Skeletal muscle tissue (tissue), 4 donors: ENCODE results near the gene CYP1B1. TPM values are rescaled to one million over a fixed set of nuclear protein-coding genes. Genes with fewer than 3 reads are reported as not detected.

ENCODE experiments used
- H3K27ac ChIP-seq: one replicate; pipeline ENCODE4 v1.7.0; 2013; ENCODE audit warnings: mild to moderate bottlenecking, low read depth, low read length, inconsistent platforms
- H3K27me3 ChIP-seq, 3 donors: one replicate each; pipeline ENCODE4 v1.7.0; 2013; ENCODE audit warnings: low read length in 3 of 3; ENCODE audit not compliant: control insufficient read depth in 3 of 3, insufficient read depth in 3 of 3
- H3K36me3 ChIP-seq, 3 donors: one replicate each; pipeline ENCODE4 v1.7.0; 2013; ENCODE audit warnings: low read length in 3 of 3; ENCODE audit not compliant: control insufficient read depth in 3 of 3, insufficient read depth in 3 of 3
- H3K4me1 ChIP-seq, 3 donors: one replicate each; pipeline ENCODE4 v1.7.0; 2013; ENCODE audit warnings: low read length in 3 of 3, mild to moderate bottlenecking in 3 of 3; ENCODE audit not compliant: control insufficient read depth in 3 of 3, insufficient read depth in 3 of 3
- H3K4me3 ChIP-seq, 3 donors: one replicate each; pipeline ENCODE4 v1.7.0; 2013; ENCODE audit warnings: low read length in 3 of 3
- H3K9ac ChIP-seq, 3 donors: one replicate each; pipeline ENCODE4 v1.7.0; 2013; ENCODE audit warnings: low read length in 3 of 3, mild to moderate bottlenecking in 3 of 3, moderate library complexity in 2 of 3, low read depth in 1 of 3
- H3K9me3 ChIP-seq, 3 donors: one replicate each; pipeline ENCODE4 v1.7.0; 2013; ENCODE audit warnings: low read length in 3 of 3; ENCODE audit not compliant: control insufficient read depth in 3 of 3
- total RNA-seq: library from RNA; depleted of rRNA; stranded (reverse); fragments of >200 nt; gene quantifications from one replicate; pipeline ENCODE4 v1.2.3, GENCODE V29; 2014
- donor health status: Osteomylitis.

The CYP1B1 gene
- total RNA-seq: 4.7 TPM

DNA sequence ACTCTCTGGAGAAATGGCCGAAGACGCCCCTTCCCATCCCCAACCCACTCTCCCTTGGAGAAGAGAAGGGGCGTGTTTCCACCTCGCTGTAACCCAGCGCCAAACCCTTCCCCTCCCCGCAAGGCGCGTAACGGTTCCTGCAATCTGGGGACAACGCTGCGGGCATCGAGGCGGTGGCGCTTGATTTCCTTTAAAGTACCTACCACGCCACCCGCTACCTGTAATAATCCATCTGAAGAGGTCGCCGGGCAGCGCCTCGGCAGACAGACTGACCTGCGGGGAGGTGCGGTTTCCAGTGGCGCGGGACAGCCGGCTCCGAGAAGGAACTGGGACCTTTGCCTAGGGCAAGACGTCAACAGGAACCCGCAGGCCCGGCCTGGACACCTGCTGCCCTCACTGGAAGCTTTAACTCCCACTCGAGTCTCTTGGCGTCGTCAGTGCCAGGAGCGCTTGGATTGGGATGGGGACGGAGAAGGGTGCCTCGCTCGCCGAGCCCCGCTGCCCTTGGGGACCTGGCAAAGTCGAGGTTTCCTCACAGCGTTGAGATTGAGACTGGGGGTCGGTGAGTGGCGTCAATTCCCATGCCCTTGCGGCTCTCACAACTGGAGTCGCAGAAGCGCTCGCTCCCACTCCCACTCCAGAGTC, at the start of gene CYP1B1:
Gene CYP1B1, minus strand, starts transcription at position 645 of the 645 bp plus-strand sequence. CDS start 763 bp downstream, outside the sequence.
- Histone ChIP-seq H3K9ac (peak within 1 kb of the TSS; percentile 20 to 73 (median 60)), H3K36me3 (no peaks in the 10 kb centered on the region), H3K27ac (peak within 1 kb of the TSS; percentile 70), H3K4me3 (peak within 1 kb of the TSS; percentile 67 to 72 (median 70)), H3K9me3 (peaks cover 0 to 2% (median 0%) of the 10 kb centered on the region in 3 donors), H3K27me3 (peaks cover 33 to 52% (median 46%) of the 10 kb centered on the region in 3 donors), H3K4me1 (peaks cover 21 to 32% (median 32%) of the 10 kb centered on the region in 3 donors)

DNA sequence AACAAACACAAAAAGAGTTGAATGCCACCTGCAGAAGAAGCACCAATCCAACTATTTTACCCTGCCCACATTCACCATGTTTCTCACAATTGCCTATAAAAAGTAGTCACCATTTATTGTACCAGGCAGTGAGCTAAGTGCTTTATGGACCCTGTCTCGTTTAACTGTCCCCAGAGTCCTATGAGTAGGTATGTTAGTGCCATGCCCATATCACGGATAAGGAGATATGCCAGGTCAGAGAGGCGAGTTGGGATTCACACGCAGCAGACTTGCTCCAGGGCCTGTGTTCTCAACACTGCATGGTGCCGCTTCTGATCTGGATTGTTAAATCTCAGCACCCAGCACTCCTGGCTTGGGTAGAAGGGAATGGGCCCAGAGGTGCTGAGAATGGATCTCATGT, 49.1 kb upstream of the CYP1B1 start:
- Histone ChIP-seq H3K27ac (no peak overlapping the region), H3K9me3 (peaks cover 0 to 4% (median 0%) of the 10 kb centered on the region in 3 donors), H3K36me3 (no peaks in the 10 kb centered on the region), H3K9ac (no peak overlapping the region), H3K27me3 (no peaks in the 10 kb centered on the region), H3K4me3 (no peak overlapping the region), H3K4me1 (peaks cover 0 to 7% (median 3%) of the 10 kb centered on the region in 3 donors)

DNA sequence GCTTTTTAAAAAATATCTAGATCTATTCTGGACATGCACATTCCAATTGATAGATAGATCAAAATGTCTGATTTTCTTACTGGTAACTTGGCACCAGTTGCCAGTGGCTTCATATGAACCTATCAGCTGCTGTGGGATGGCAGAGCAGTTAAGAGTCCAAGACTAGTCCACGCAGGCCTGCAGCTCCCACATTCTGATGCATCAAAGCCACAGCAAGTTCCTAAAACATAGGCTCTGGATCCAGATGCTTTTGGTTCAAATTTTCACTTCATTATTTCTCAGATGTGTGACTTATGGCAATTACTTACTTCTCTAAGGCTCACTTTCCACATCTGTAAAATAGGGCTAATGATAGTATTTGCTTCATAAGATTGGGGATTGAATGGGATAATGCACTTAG, 48.0 kb upstream of the CYP1B1 start:
- no peak overlapping the region for H3K27ac ChIP-seq
- H3K9ac ChIP-seq: no peak overlapping the region
- H3K4me1 ChIP-seq: peaks cover 0 to 7% (median 2%) of the 10 kb centered on the region in 3 donors
- H3K4me3 ChIP-seq: no peak overlapping the region
- peaks cover 0 to 4% (median 0%) of the 10 kb centered on the region in 3 donors for H3K9me3 ChIP-seq
- H3K27me3 ChIP-seq: no peaks in the 10 kb centered on the region
- H3K36me3 ChIP-seq: no peaks in the 10 kb centered on the region

DNA sequence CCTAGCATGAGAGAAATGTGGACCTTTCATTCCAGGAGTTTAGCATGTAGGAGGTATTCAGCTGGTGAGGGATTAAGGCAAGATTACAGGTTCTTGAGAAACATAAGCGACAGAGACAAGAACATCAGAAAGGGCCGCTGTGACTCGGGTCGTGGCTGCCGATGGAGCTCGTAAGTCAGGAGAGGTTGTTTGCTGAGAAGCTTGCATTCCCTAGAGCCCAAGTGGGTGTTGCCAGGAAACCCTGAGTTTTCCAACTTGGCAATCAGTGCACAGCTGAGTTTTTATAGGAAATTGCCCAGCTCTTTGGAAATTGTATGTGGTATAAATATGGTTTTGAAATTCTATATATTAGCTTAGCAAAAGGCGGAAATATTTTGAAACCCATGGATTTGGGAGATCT, 46.4 kb upstream of the CYP1B1 start:
- Histone ChIP-seq H3K9ac (no peak overlapping the region), H3K36me3 (no peaks in the 10 kb centered on the region), H3K27me3 (no peaks in the 10 kb centered on the region), H3K4me3 (no peak overlapping the region), H3K4me1 (peaks cover 0 to 4% (median 2%) of the 10 kb centered on the region in 3 donors), H3K9me3 (no peaks in the 10 kb centered on the region), H3K27ac (no peak overlapping the region)

DNA sequence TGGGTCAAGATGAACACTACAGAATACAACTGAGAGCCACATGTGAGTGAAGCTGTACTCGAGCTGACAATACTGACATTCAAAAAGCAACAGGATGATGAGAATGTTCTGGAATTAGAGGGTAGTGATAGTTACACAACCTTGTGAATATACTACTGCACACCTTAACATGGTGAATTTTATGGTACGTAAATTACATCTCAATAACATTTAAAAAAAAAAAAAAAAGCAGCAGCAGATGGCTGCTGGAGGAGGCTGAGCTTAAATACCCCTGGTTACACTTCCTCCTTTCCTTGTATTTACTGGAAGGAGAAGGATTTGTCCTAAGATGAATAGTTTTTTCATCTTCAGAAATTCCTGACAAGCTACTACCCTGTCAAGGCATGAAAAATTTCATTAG, 45.5 kb upstream of the CYP1B1 start:
- Histone ChIP-seq H3K9me3 (no peaks in the 10 kb centered on the region), H3K36me3 (no peaks in the 10 kb centered on the region), H3K4me1 (peaks cover 0 to 6% (median 2%) of the 10 kb centered on the region in 3 donors), H3K27me3 (no peaks in the 10 kb centered on the region), H3K27ac (no peak overlapping the region), H3K9ac (no peak overlapping the region), H3K4me3 (no peak overlapping the region)

DNA sequence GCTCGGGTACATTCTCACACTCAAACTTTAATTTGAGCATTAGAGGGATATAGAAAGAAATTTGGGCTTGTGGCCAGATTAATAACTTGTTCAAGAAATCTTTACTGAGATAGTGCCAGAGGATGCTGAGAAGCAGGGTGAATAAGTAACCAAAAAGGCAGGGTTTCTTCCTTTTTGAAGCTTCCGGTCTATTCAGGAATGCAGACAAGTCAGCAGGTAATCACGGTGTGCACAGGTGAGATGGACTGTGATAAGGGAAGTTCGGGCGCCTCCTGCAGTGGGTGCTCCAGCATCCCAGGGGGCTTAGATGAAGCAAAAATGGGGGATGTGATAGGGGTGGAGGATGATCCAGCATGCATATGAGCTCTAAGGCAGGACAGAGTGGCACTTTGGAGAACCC, 44.9 kb upstream of the CYP1B1 start:
- no peak overlapping the region for H3K9ac ChIP-seq
- no peak overlapping the region for H3K27ac ChIP-seq
- no peaks in the 10 kb centered on the region for H3K36me3 ChIP-seq
- no peaks in the 10 kb centered on the region for H3K9me3 ChIP-seq
- no peak overlapping the region for H3K4me3 ChIP-seq
- peaks cover 0 to 8% (median 2%) of the 10 kb centered on the region in 3 donors for H3K4me1 ChIP-seq
- H3K27me3 ChIP-seq: no peaks in the 10 kb centered on the region

DNA sequence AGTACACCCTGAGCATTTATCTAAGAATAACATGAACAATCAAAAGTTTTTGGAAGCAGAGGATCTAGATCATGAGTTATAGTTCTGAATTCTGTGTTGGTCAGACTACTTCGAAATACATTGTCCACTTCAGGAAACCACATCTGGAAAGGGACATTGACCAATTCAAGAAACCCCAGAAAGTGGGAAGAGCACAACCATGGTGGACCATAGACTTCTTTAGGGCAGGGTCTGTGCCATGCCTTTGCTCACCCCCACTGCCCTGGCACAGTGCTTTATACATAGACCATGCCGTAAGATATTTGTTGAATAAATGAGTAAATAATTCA, 44.3 kb upstream of the CYP1B1 start:
- Histone ChIP-seq H3K27ac (no peak overlapping the region), H3K4me1 (peaks cover 0 to 10% (median 2%) of the 10 kb centered on the region in 3 donors), H3K27me3 (no peaks in the 10 kb centered on the region), H3K36me3 (no peaks in the 10 kb centered on the region), H3K4me3 (no peak overlapping the region), H3K9ac (no peak overlapping the region), H3K9me3 (no peaks in the 10 kb centered on the region)

DNA sequence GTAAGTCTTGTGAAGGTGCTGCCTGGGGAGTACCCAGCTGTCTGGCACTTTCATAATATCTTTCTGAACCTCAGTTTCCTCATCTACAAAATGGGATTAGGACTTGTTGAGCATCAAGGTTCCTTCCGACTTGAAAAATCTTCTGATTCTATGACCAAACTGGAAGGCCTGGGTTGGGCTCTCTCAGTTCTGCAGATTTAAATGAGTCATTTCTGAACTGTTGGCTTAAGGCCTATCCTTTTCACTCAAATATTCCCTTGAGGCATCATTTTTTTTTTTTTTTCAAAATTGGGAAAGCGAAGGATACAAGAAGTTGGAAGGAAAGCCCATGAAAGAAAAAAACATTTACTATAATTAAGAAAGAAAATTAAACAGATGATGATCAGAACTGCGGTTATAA, 40.8 kb upstream of the CYP1B1 start:
- no peak overlapping the region for H3K9ac ChIP-seq
- H3K36me3 ChIP-seq: no peaks in the 10 kb centered on the region
- H3K4me1 ChIP-seq: peaks cover 0 to 7% (median 2%) of the 10 kb centered on the region in 3 donors
- no peak overlapping the region for H3K27ac ChIP-seq
- no peak overlapping the region for H3K4me3 ChIP-seq
- no peaks in the 10 kb centered on the region for H3K27me3 ChIP-seq
- H3K9me3 ChIP-seq: no peaks in the 10 kb centered on the region

DNA sequence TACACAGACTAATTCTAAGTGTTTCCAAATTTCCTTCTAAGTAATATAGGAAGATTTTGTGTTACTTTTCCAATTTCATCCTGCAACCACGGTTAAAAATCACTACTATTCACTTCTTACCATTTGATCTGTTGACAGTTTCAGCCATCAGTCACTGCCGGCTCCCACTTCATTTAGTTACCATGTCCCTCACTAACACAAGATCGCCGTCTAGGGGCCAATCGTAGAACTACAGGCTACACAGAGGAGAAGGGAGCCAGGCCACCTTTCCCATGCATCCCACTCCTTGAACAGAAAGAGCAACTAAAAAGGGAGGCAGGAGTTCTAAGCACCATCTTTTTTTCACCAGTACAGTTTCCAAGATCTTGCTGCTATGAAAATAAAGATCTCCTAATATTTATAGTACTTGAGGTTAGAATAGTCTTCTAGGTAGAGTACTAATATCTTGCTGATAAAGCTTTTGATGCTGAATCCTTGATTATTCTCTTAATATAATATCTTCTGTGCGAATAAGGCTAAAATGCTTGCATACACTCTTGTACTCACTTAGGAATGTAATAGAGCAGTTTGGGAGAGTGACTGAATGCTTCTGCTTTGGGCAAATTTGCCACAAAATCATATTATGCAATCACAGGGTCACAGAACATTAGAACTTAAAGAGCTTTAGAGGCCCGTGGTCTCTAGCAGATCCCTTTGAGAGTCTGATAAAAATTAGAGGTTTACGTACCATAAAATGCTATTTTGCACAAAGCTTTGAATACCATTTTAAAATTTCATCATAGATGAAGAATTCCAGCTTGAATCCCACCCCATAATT, 39.5 kb upstream of the CYP1B1 start:
- H3K9ac ChIP-seq: no peak overlapping the region
- no peaks in the 10 kb centered on the region for H3K27me3 ChIP-seq
- H3K4me3 ChIP-seq: no peak overlapping the region
- H3K27ac ChIP-seq: no peak overlapping the region
- H3K9me3 ChIP-seq: no peaks in the 10 kb centered on the region
- H3K36me3 ChIP-seq: no peaks in the 10 kb centered on the region
- peaks cover 0 to 7% (median 2%) of the 10 kb centered on the region in 3 donors for H3K4me1 ChIP-seq
